ENCODE data around the gene SLC31A1. TPM values are rescaled to one million over a fixed set of nuclear protein-coding genes. Genes with fewer than 3 reads are reported as not detected.

Gene SLC31A1
- total and polyA plus RNA-seq, 2 donors (not counting 3 experiments of a cell fraction or from before 2014, with no cell fraction given), result 13.5 to 22.7 TPM

- ChIA-PET CTCF (interaction anchor here (1.8 kb wide), 1 partner anchor 10 kb away, joined by 5 read pairs; no protein-coding TSS in a partner anchor), POLR2A (no interaction called here)
- intact Hi-C loops (cut with micrococcal nuclease) (no loop called here), dilution Hi-C loops (cut with MboI; ENCODE audit: extremely low pct_ligation_motif_present, low sequenced_read_pairs) (no loop called here)
- FAIRE-seq, result no peak
- H3K4me2 ChIP-seq (ENCODE audit: insufficient read depth, low read length), result no peak overlapping the region
- no peaks in the 10 kb centered on the region for H3K9me3 ChIP-seq (replicated peaks; ENCODE audit: control insufficient read depth, insufficient read depth, low read length)
- BruUV-seq (replicated peaks), result no TSS peak
- H3K36me3 ChIP-seq (ENCODE audit: control insufficient read depth in 2 of 2, extremely low read depth in 1 of 2, insufficient read depth in 2 of 2, low read length in 2 of 2), result peaks cover 20 to 40% of the 10 kb centered on the region in 2 experiments
- H4K20me1 ChIP-seq (replicated peaks; ENCODE audit: control insufficient read depth, extremely low read depth, insufficient read depth, low read length), result no peaks in the 10 kb centered on the region
- peaks cover 7% of the 10 kb centered on the region for H3K4me1 ChIP-seq (ENCODE audit: control insufficient read depth, extremely low read depth, insufficient read depth, low read length)
- no peaks in the 10 kb centered on the region for H3K27me3 ChIP-seq (ENCODE audit: control insufficient read depth in 2 of 2, insufficient read depth in 2 of 2, low read length in 2 of 2)
- no peaks in the 10 kb centered on the region for H3K79me2 ChIP-seq (ENCODE audit: control insufficient read depth, insufficient read depth, low read length)
- no peak for DNase-seq (ENCODE audit: low read depth, low spot score)
- H3K9me1 ChIP-seq (replicated peaks; ENCODE audit: control insufficient read depth, extremely low read depth, insufficient read depth, low read length), result no peaks in the 10 kb centered on the region
- no peak overlapping the region for H3K9ac ChIP-seq (replicated peaks; ENCODE audit: extremely low read depth, insufficient read depth, low read length)
- no peak overlapping the region for H2AFZ ChIP-seq (ENCODE audit: low read depth, low read length)
- H3K27ac ChIP-seq (ENCODE audit: insufficient read depth, low read depth, low read length), result no peak overlapping the region
- TF ChIP-seq CTCF (IDR thresholded peaks at IDR 0.05; ENCODE audit: extremely low read depth in 1 of 2, insufficient read depth in 1 of 2, low read depth in 1 of 2, low read length in 2 of 2) (no peak), JUN (IDR thresholded peaks at IDR 0.05; ENCODE audit: borderline replicate concordance, insufficient read depth, insufficient read length, low read depth) (no peak), EZH2 (IDR thresholded peaks at IDR 0.05; ENCODE audit: borderline replicate concordance, low read depth, low read length, severe bottlenecking) (no peak), FOS (IDR thresholded peaks at IDR 0.05; ENCODE audit: borderline replicate concordance, insufficient read depth, low read length) (no peak), GATA2 (IDR thresholded peaks at IDR 0.05; ENCODE audit: insufficient read depth, insufficient read length, low read depth, low read length) (no peak), POLR2A (IDR thresholded peaks at IDR 0.05; ENCODE audit: low read depth, low read length) (no peak), MAX (IDR thresholded peaks at IDR 0.05; ENCODE audit: insufficient read depth, insufficient read length) (no peak), MYC (IDR thresholded peaks at IDR 0.05; ENCODE audit: low read depth, low read length) (no peak), POLR2AphosphoS5 (IDR thresholded peaks at IDR 0.05; ENCODE audit: insufficient read depth, low read depth, low read length) (no peak)
- H3K4me3 ChIP-seq (replicated peaks in 1 of 3; ENCODE audit: insufficient read depth in 1 of 3, low read depth in 1 of 3, low read length in 3 of 3), result no peak overlapping the region
Measured at GRCh38 chr9:113181165-113181564, 40.2 kb upstream of the SLC31A1 start.
